NCI-H2081 treated with DMSO at 0.1 percent for 48 hours (cell line): Measurements from ENCODE around the gene NR0B1.

Experiments used
- DNase-seq: peaks from one replicate; lab custom pipeline; 2025; lab: John Stamatoyannopoulos, UW

The NR0B1 gene

GRCh38 chrX:30270639-30271038 is 38.6 kb downstream of the NR0B1 start:
- DNase-seq, result no peak

- DNase-seq, result no peak
Measured at GRCh38 chrX:30262763-30263162, 46.4 kb downstream of the NR0B1 start.

GRCh38 chrX:30261012-30261411 is 48.2 kb downstream of the NR0B1 start:
- no peak for DNase-seq

- no peak for DNase-seq
Measured at GRCh38 chrX:30259927-30260326, 49.3 kb downstream of the NR0B1 start.
